GM12873 (cell line): ENCODE data around the gene SRGAP3.

ENCODE experiments used
- TF ChIP-seq, protein P1 (sequence below): IDR thresholded peaks from 2 replicates; pipeline ENCODE4 v1.5.1; 2012; ENCODE audit warnings: low read depth, mild to moderate bottlenecking, moderate library complexity, low read length, control low read depth; ENCODE audit not compliant: insufficient read depth; ENCODE audit errors: missing control alignments

SRGAP3 gene

GRCh38 chr3:9207116-9207763, 42.2 kb downstream of the SRGAP3 start:
- TF ChIP-seq, protein P1, sequence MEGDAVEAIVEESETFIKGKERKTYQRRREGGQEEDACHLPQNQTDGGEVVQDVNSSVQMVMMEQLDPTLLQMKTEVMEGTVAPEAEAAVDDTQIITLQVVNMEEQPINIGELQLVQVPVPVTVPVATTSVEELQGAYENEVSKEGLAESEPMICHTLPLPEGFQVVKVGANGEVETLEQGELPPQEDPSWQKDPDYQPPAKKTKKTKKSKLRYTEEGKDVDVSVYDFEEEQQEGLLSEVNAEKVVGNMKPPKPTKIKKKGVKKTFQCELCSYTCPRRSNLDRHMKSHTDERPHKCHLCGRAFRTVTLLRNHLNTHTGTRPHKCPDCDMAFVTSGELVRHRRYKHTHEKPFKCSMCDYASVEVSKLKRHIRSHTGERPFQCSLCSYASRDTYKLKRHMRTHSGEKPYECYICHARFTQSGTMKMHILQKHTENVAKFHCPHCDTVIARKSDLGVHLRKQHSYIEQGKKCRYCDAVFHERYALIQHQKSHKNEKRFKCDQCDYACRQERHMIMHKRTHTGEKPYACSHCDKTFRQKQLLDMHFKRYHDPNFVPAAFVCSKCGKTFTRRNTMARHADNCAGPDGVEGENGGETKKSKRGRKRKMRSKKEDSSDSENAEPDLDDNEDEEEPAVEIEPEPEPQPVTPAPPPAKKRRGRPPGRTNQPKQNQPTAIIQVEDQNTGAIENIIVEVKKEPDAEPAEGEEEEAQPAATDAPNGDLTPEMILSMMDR: no peak

DNA sequence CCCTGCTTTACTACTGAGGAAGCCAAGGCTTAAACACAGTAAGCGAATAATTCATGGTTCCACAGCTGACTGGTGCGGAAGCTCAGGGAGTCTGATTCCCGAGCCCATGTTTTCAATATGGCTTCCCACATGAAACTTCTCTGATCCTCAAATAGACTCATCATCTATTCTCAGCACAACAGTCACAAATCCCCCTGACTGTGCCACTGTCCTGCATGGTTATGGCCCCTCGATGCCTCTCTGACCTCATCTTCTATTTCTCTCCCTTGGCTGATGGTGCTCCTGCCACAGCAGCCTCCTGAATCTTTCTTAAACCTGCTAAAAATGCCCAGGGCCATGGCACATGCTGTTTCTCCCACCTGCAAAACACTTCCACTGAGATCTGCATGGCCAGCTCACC, 43.2 kb downstream of the SRGAP3 start:
- TF ChIP-seq, protein P1: no peak

DNA sequence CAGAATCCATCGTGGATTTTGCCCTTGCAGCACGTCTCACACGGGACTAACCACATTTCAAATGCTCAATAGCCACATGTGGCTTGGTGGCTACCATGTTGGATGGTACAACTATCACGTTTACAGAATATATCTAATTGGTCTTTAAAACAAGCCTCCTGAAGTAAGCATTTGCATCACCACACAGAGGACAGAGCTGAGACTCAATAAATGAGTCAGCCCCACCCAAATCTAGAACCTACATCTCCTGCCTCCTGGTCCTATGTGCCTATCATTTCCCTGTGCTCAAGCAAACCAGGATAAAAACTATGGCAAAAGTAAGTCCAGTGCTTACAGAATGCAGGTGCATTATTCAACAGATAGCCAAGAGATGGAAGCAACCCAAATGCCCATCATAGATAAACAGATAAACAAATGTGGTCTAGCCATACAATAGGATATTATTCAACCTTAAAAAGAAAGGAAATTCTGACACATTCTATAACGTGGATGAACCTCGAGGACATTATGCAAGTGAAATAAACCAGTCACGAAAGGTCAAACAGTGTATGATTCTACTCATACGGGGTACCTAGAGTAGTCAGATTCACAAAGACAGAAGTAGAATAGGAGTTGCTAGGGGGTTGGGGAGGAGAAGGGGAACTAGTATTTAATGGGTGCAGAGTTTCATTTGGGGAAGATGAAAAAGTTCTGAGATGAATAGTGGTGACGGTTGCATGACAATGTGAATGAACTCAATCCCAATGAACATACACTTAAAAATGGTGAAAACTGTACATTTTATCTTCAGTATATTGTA, 43.9 kb downstream of the SRGAP3 start:
- TF ChIP-seq, protein P1: no peak

DNA sequence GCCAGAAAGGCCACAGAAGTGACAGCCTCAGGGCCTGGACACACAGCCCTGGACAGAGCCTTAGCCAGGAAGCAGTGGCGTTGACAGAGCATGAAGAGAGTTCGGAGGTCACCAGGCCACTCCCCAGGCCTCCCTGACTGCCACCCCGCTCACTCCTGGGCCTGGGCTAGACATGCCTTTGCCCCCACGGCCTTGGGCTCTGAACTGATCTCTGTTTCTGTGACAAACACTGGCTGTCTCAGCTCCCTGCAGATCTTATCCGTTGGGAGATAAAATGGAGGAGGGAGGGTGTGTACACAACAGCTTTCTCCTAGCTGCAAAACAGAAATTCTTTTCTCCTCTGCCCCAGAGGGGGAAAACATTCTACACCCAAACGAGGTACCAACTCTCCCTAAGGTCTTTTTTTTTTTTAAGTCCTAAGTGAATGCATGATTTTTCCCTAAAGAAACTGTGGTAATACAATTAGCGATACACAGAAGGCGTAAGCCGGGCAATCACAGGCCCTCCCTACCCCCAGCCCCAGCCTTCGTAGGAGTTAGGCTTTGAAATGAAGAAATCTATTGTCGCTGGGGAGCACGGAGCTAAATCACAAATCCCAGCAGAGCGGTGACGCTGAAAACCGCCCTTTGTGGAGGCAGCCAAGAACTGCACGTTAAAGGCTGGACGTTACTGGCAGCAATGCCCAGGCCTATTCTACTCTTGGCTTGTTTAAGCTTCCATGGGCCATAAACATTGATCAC, 45.0 kb downstream of the SRGAP3 start:
- TF ChIP-seq, protein P1: no peak

DNA sequence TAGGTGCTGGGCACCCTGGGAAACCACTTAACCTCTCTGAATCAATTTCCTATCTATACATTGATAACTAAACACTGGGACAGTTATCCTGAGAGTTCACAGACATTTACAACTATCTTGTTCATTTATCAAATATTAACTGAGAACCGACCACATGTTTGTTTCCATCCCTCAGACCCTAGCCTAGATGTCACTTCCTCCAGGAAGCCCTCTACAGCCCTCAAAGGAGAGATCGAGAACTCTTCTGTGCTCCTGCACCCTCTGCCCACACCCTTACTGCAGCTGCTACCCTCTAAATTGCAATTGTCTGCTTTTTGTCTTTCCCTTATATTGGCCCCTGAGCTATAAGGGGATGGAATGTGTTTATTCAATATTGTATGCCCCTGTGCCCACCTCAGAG, 46.1 kb downstream of the SRGAP3 start:
- TF ChIP-seq, protein P1: no peak

DNA sequence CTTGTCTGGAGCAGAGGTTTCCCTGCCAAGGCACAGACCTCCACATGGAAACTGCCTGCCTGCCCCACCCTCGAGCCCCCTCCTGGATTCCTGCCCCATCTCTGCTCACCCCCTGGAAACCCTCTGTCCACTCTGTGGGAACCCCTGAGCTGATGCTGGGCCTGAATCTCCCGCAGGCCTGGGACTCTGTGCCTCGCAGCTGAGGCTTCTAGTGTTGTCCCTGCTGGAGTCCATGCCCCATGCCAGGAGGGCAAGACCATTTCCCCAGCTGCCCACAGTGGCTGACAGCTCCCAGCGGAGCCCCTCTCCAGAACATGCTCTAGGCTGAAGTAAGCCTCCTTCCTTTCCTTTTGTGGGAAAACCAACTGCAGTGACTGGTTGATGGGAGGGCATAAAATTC, 46.9 kb downstream of the SRGAP3 start:
- TF ChIP-seq, protein P1: no peak

DNA sequence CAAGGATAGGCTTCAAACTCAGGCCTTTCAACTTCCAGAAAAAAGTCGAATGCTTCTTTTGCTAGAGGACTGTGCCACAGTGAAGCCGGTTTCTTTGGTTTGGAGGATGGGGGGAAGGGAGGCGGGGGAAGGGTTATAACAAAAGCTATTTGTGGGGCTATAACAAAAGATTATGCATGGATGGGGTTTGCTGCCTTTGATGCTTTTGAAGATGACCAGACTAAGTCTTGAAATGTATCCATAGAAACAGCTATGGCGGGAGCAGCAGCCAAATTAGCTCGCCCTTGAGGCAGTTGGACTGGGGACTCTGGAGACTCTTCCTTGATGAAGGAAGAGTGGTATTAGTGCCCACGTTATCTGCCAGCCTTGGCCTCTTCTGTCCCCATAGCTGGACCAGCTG, 47.5 kb downstream of the SRGAP3 start:
- TF ChIP-seq, protein P1: no peak
